Left lobe of liver (tissue), 2 donors: ENCODE results near the gene PRR3. TPM values are rescaled to one million over a fixed set of nuclear protein-coding genes. Genes with fewer than 3 reads are reported as not detected.

Source experiments
- ATAC-seq: fragments of 200-7000 bp; cut with Tn5 transposase; one replicate; pipeline ENCODE4 v1.9.1; 2020; ENCODE audit warnings: mild to moderate bottlenecking, moderate library complexity
- DNase-seq: peaks from one replicate; pipeline ENCODE4 v3.0.0-alpha.2; 2020; ENCODE audit warnings: low spot score
- total RNA-seq: library from RNA; stranded (reverse); gene quantifications from one replicate; pipeline ENCODE4 v1.2.1, GENCODE V29; 2021
- donor health status: DM: no; HTN: no; CAD: no; lungs with moderate emphysema.
- donor health status: DM: no; HTN: yes; CAD: no.

PRR3 gene
- total RNA-seq, 1 donor from 2014 or later, result 2.3 TPM

DNA sequence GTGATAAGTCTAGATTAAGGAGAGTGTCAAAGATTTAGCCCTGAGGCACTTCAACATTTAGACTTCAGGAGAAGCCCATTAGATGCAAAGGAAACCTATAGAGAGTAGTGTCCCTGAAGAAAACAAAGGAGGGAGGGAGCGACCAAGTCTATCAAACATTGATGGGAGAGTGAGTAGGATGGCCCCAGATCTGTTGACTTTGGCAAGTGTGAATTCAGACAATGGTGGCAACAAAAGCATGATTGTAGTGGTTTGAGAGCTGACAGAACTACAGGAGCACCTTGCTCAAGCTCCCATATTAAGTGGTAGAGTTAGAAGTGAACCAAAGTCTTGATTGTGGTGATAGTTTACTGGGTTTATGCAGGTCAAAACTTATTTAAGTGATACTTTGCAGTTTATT, 13.2 kb downstream of the PRR3 start:
- no peak for ATAC-seq
- DNase-seq, result no peak

DNA sequence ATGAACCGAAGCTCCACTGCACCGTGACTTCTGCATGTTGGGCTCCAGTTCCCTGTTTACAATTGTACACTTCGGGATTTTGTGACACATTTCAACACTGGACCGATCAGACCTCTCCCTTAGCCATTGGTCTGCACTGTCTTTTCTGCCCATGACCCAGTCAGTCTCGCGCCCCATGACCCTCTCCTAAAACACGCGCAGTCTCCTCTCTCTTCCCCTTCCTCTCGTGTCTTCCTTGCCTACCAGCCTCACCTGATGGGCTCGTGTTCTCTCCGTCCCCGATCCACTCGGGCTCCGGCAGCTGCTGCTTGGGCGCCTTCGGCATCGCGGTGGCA, 13.6 kb downstream of the PRR3 start:
- ATAC-seq, result peak; percentile 30
- DNase-seq, result no peak

DNA sequence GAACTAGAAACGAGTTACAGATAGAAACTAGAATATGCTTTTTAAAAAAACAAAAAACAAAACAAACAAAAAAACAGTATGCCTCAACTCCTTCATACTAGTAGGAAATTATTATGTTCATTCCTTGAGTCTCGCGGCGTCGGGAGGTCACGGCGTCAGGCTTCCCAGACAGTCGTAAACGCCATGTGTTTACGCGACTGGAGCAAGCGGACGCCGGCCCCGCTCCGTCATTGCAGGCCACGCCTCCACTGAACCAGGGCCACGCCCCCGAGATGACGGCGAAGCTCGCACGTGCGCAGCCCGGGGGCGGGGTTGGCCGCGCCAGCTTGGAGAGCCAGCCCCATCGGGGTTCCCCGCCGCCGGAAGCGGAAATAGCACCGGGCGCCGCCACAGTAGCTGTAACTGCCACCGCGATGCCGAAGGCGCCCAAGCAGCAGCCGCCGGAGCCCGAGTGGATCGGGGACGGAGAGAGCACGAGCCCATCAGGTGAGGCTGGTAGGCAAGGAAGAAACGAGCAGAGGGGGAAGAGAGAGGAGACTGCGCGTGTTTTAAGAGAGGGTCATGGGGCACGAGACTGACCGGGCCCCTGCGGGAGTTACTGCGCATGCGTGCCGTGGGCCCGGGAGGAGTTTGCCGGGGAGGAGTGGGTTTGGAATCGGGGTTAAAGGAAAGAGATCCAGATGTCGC, 14.1 kb downstream of the PRR3 start, which contains the start of gene ABCF1:
ABCF1 (plus strand) TSS at position 368 of the 687 bp plus-strand sequence; CDS start at position 414, 46 bp downstream.
- ATAC-seq, result peak; percentile 98

DNA sequence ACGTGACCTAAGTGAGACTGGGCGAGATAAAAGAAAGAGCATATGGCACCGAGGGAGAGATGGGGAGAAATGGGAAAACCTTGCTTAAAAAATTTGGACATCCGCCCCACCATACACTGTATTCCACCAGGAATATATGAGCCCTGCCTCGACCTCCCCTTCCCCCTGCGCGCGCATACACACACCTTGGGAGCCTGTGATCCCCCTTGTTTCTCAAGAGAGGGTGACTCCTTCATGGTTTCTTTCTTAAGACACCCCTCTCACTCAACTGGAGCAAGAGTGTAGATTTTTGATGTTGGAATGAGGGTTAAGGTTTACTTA, 14.6 kb downstream of the PRR3 start:
- DNase-seq (no peak), ATAC-seq (no peak)

More for the DNA sequence above, 14.1 kb downstream of the PRR3 start, which contains the start of gene ABCF1:
- DNase-seq, result peak; percentile 99

DNA sequence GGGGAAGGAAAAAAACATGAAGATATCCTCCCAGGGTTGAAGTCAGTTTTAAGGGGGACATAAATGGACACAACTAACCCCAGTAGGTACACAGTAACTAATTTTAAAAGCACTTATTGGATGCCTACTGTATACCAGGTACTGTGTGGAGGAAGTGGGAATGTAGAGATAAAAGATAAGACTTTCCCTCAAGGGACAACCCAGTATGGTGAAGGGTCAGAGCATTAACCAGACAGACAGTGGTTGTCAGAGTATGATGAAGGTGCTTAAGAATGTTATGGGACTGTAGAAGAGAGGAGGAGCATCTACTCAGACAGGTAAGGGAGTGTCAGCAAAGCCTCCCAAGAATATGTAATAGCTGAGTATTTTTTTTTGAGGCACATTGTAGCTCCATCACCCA, 15.1 kb downstream of the PRR3 start:
- no peak for DNase-seq
- no peak for ATAC-seq

DNA sequence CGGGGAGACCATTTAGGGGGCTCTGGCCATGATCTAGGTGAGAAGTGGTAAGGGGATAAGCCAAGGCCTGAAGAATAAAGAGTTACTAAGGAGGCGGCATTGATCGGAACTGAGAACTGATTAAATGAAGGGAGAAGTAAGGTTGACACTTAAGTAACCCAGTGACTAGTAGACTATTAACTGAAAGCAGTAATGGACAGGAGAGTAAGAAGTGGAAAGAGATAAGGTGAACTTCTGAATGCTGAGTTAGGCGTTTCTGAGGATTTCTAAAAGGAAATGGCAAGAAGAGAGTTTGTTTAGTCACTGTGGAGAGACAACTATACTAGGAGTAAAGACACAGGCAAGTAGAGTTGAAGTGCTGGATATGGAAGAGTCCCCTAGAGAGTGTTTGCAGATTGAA, 16.0 kb downstream of the PRR3 start:
- ATAC-seq (no peak), DNase-seq (no peak)

DNA sequence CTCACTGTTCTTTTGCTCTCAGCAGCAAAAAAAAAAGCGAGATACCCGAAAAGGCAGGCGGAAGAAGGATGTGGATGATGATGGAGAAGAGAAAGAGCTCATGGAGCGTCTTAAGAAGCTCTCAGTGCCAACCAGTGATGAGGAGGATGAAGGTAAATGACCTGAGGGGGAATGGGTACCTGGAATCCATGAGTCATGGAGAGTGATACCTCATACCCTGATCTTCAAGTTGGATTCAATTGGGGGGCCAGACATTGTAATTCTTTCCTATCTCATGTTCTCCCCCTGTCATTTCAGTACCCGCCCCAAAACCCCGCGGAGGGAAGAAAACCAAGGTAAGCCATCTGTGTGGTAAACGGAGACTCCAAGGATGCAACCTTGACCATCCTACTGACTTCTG, 21.0 kb downstream of the PRR3 start:
- ATAC-seq (no peak), DNase-seq (no peak)

DNA sequence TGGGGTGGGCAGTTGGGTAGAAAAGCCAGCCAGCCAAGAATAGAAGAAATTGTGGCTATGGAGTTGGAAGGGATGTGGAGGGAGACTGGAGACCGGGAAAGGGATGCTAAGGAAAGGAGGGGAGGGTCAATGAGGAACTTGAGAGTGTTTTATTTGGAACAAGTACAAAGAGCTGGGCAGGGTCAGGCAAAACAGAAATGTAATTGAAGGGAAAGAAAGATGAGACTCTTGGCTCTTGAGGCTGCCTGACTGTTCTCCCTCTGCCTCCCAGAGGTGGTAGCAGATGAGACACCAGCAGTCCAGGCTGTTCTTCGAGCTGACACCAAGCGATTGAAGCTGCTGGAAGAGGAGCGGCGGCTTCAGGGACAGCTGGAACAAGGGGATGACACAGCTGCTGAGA, 26.8 kb downstream of the PRR3 start:
- DNase-seq, result no peak
- no peak for ATAC-seq

DNA sequence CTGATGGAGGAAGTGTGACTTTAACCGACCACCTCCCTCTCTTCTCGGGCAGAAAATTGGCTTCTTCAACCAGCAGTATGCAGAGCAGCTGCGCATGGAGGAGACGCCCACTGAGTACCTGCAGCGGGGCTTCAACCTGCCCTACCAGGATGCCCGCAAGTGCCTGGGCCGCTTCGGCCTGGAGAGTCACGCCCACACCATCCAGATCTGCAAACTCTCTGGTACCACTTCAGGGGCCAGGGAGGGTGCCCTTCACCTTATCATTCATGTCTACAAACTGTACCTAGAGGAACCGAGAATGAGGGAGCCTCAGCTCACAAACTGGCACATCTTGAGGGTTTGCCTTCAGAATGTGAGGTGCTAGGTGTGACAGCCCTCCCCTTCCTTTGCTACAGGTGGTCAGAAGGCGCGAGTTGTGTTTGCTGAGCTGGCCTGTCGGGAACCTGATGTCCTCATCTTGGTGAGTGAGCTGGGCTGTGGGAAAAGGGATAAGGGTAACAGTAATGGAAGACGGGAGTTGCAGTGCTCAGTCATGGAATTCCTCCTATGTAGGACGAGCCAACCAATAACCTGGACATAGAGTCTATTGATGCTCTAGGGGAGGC, 32.8 kb downstream of the PRR3 start:
- DNase-seq (no peak), ATAC-seq (no peak)

DNA sequence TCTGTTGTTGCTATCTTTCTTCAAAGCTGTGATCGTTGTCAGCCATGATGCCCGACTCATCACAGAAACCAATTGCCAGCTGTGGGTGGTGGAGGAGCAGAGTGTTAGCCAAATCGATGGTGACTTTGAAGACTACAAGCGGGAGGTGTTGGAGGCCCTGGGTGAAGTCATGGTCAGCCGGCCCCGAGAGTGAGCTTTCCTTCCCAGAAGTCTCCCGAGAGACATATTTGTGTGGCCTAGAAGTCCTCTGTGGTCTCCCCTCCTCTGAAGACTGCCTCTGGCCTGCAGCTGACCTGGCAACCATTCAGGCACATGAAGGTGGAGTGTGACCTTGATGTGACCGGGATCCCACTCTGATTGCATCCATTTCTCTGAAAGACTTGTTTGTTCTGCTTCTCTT, 33.4 kb downstream of the PRR3 start:
- ATAC-seq (no peak), DNase-seq (no peak)

DNA sequence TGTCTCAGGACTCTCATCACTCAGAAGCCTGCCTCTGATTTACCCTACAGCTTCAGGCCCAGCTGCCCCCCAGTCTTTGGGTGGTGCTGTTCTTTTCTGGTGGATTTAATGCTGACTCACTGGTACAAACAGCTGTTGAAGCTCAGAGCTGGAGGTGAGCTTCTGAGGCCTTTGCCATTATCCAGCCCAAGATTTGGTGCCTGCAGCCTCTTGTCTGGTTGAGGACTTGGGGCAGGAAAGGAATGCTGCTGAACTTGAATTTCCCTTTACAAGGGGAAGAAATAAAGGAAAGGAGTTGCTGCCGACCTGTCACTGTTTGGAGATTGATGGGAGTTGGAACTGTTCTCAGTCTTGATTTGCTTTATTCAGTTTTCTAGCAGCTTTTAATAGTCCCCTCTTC, 33.9 kb downstream of the PRR3 start:
- no peak for DNase-seq
- no peak for ATAC-seq

DNA sequence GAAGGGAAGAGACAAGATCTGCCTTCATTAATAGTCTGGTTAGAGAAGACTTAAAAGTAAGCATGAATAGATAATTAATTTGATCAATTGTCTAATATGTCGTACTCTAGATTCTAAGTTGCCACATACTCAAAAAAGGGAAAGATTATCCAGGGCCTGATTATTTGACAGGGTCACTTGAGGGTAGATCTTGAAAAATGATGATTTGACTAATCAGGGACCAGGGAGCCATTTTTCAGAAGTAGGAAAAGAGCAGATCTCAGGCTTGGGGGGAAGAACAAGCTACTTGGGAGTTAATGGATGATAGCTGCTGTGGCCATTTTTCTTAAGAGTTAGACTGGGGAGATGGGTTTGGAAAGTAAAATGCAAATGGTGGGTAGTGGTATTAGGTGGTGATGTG, 35.2 kb downstream of the PRR3 start:
- no peak for ATAC-seq
- DNase-seq, result no peak

DNA sequence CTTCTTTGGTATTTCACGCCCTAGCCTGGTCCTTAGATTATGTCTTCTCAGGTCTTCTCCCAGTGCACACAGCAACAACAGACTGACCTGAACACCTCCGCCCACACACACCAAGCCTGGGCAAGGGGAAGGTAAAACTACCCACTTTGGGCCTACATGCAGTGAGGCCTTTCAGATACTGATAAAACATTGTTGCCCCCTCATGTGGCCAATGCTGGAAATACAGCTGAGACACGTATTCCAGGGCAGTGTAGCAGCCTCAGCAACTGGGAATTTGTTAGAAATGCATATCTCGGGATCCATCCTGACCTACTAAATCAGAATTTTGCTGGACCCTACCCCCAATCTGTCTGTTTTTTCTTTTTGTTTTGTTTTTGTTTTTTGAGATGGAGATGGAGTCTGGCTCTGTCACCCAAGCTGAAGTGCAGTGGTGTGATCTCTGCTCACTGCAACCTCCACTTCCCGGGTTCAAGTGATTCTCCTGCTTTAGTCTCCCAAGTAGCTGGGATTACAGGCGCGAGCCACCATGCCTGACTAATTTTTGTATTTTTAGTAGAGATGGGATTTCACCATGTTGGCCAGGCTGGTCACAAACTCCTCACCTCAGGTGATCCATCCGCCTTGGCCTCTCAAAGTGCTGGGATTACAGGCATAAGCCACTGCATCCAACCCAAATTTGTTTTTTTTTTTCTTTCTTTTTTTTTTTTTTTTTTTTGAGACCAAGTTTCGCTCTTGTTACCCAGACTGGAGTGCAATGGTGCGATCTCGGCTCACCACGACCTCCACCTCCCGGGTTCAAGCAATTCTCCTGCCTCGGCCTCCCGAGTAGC, 40.4 kb downstream of the PRR3 start:
- DNase-seq, result peak; percentile 80
- ATAC-seq, result peak; percentile 85

DNA sequence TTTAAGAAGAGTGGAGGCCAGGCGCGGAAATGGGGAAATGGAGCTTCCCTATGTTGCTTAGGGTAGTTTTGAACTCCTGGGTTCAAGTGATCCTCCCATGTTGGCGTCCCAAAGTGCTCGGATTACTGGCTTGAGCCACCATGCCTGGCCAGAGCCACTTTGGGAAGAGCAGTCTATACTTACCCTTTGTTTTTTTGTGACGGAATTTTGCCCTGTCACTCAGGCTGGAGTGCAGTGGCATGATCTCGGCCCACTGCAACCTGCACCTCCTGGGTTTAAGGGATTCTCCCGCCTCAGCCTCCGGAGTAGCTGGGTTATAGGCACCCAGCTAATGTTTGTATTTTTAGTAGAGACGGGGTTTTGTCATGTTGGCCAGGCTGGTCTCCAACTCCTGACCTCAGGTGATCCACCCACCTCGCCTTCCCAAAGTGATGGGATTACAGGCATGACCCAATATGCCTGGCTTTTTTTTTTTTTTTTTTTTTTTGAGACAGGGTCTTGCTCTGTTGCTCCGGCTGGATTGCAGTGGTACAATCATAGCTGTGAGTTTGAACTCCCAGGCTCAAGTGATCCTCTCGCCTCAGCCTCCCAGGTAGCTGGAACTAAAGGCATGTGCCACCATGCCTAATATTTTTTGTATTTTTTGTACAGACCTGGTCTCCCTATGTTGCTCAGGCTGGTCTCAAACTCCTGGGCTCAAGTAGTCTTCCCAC, 42.0 kb downstream of the PRR3 start:
- DNase-seq (no peak), ATAC-seq (peak; percentile 8)

DNA sequence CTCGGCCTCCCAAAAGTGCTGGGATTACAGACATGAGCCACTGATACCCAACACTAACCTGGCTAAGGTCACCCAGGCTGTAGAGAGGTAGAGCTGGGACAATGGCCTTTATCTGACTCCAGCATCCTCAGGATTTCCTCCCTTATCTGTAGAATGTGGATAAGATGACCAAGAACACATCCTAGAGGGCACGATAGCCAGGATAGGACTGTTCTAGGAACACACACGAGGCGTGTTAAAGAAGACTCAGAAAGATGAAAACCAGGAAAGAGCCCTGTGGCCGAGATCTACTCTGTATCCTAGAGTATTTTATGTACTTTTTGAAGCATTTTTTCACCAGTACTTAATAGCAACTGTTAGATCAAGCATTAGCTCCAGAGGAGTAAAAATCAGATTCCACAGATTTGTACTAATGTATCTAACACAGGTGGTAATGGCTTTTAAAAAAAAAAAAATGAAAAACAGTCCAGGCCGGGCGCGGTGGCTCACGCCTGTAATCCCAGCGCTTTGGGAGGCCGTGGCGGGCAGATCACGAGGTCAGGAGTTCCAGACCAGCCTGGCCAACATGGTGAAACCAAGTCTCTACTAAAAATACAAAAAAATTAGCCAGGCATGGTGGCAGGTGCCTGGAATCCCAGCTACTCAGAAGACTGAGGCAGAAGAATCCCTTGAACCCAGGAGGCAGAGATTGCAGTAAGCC, 42.7 kb downstream of the PRR3 start:
- ATAC-seq (peak; percentile 5), DNase-seq (no peak)

DNA sequence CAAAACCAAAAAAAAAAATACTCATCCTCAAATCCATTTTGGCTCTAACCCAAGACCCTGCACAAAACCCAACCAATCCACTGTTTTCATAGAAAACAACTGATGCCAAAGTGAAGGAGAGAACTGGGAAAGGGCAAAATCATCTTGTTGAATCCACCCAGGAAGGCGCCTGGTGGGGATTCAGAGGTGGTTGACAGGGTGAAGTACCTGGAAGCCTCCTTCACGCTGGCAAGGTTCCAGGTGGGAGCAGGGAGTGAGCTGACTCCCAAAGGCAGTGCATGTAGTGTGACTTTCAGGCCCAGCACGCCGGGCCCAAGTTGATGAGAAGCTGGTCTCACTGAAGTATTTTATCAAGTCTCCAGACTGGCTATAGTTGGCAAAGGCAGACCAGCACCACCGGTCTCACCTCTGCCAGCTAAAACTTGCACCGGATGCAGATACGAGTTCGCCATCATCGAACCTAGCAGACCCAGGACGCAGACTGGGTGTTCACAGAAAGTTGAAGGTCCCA, 43.4 kb downstream of the PRR3 start:
- peak; percentile 60 for DNase-seq
- ATAC-seq, result peak; percentile 1

DNA sequence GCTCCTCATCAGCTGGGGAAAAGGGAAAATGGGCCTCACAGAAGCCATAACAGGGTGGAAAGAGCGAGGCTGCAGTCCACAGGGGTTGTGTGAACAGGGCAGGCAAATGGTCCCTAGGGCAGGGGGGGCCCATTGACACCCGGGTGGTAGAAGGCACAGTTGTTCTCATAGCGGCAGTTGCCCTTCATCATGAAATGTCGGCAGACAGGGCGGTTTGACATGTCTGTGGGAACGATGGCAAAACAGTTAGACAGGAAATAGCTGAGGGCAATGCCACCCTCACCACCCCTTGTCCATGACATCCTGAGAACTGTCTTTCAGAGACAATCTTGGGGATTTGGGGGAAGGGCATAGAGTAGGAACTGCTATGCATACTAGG, 44.3 kb downstream of the PRR3 start:
- ATAC-seq (no peak), DNase-seq (no peak)

DNA sequence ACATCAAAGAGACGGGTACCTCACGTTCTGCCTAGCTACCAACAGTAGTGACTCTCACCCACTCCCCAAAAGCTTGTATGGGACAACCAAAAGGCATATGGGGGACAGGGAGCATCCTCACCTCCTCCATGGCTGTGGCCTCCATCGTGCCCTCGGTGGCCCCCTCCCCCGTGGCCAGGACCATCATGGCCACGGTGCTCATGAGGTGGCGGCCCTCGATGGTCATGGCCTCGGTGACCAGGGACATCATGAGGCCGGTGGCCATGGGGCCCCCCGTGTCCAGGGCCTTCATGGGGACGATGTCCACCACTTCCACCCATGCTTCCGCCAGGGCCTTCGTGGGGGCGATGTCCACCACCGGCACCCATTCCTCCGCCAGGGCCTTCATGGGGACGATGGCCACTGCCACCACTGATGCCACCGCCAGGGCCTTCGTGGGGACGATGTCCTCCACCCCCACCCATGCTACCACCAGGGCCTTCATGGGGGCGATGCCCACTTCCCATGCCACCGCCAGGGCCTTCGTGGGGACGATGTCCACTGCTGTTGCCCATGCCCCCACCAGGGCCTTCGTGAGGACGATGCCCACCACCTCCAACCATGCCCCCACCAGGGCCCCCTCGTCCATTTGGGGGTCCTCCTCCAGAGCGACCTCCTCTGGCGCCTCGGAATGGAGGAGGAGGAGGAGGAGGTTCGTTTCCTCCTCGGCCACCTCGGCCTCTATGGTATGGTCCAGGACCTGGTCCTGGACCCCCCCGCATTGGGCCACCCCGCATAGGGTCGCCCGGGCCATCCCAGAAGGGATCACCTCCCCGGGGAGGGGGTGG, 44.9 kb downstream of the PRR3 start:
- ATAC-seq (peak; percentile 6), DNase-seq (no peak)

DNA sequence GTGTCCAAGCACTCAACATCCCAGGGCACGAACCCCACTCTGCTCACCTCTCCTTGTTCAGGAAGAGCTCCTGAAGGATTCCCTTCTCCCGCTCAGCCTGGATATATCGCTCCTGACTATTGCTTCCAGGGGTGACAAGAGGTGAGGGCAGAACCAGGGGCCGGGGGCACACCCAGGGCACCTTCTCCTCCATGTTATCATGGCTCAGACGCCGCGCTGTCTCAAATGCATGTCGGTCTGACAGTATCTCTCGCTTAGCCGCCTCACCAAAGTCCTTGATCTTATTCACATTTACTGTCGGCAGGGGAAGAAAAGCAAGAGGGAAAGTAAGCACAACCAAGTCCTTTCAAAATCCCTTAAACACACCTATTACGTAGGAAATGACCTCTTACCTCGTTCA, 46.9 kb downstream of the PRR3 start:
- no peak for ATAC-seq

DNA sequence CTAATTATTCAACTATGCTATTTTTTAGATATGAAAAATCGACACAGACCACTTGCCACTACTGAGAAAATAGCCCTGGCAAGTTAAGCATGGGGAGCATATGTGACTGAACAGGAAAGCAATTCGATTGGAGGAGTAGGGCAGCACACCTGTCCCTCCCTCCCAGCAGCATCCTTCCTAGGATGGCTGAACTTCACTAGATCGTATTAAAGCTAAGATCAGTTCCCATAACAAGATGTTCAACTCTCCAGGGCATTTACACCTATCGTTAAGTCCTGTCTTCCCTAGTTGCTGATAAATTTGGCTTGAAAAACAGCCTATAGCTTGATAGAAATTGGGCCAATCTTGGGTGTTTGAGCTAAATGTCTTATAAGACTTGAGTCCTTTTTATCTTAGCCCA, 53.0 kb downstream of the PRR3 start:
- no peak for DNase-seq
- ATAC-seq, result no peak

More for the DNA sequence above, 46.9 kb downstream of the PRR3 start:
- DNase-seq, result no peak
